Tibial nerve (tissue), 4 donors: Measurements from ENCODE around the gene SLC36A3. TPM values are rescaled to one million over a fixed set of nuclear protein-coding genes. Genes with fewer than 3 reads are reported as not detected.
"Not testable (repeated sequence)": the region's sequence is repeated elsewhere in the genome, so short reads cannot be mapped to it uniquely, and the experiment has no call there.

Source experiments
- DNase-seq, 2 donors: peaks; one replicate each; pipeline ENCODE4 v3.0.0-alpha.2; 2019; ENCODE audit warnings: low spot score in 2 of 2
- H3K27ac ChIP-seq, 4 donors: fragments of 200-600 bp; sonication (generic) in 3 of 4; one replicate each; pipeline ENCODE4 v1.5.1; 2017 to 2019; ENCODE audit warnings: mild to moderate bottlenecking in 1 of 4
- H3K27me3 ChIP-seq, 2 donors: fragments of 200-600 bp; sonication (generic) in 1 of 2; one replicate each; pipeline versions ENCODE4 v1.5.1 to v1.6.0; 2017 to 2019
- H3K36me3 ChIP-seq, 3 donors: fragments of 200-600 bp; sonication (generic); one replicate each; pipeline ENCODE4 v1.5.1; 2018 to 2019
- H3K4me1 ChIP-seq, 4 donors: fragments of 200-600 bp; sonication (generic) in 3 of 4; one replicate each; pipeline ENCODE4 v1.5.1; 2017 to 2019
- H3K4me3 ChIP-seq, 4 donors: fragments of 200-600 bp; sonication (generic) in 3 of 4; one replicate each; pipeline ENCODE4 v1.5.1; 2017 to 2019; ENCODE audit warnings: mild to moderate bottlenecking in 1 of 4, moderate library complexity in 1 of 4
- H3K9me3 ChIP-seq, 4 donors: fragments of 200-600 bp; sonication (generic) in 3 of 4; one replicate each; pipeline ENCODE4 v1.5.1; 2017 to 2019
- CTCF ChIP-seq, 5 experiments: fragments of 200-600 bp in 3 of 5; fragments of 450-650 bp in 2 of 5; sonication (generic) in 3 of 5; IDR thresholded peaks; one replicate each; pipeline ENCODE4 v1.5.1; 2016 to 2019; ENCODE audit warnings: antibody characterized with exemption in 5 of 5, mild to moderate bottlenecking in 3 of 5, moderate library complexity in 2 of 5
- EP300 ChIP-seq, 2 donors: sonication (generic); formaldehyde crosslinking; IDR thresholded peaks; one replicate each; pipeline ENCODE4 v1.6.1; 2017; ENCODE audit warnings: antibody characterized with exemption in 2 of 2, mild to moderate bottlenecking in 1 of 2
- POLR2A ChIP-seq, 2 donors: fragments of 450-650 bp; IDR thresholded peaks; one replicate each; pipeline ENCODE4 v1.6.1; 2017; ENCODE audit warnings: antibody characterized with exemption in 2 of 2, mild to moderate bottlenecking in 2 of 2, moderate library complexity in 2 of 2
- WGBS, 2 donors: methylation state at CpG; one replicate each; pipeline ENCODE4 v1.1.5; 2018; 5-methylcytosine and 5-hydroxymethylcytosine counted together
- total RNA-seq, 4 donors: library from RNA; depleted of rRNA; stranded (reverse); fragments of >200 nt; gene quantifications; one replicate each; pipeline ENCODE4 v1.1.0, GENCODE V29; 2016

SLC36A3 gene
- total RNA-seq, 4 donors from 2014 or later: not detected

GRCh38 chr5:151243564-151243963, 60.0 kb downstream of the SLC36A3 start:
- TF ChIP-seq POLR2A (IDR thresholded peaks at IDR 0.05) (no peak), EP300 (IDR thresholded peaks at IDR 0.05) (no peak), CTCF (IDR thresholded peaks at IDR 0.05) (no peak)
- no peak overlapping the region for H3K27ac ChIP-seq
- H3K4me3 ChIP-seq: no peak overlapping the region
- peaks cover 0 to 2% (median 0%) of the 10 kb centered on the region in 4 donors for H3K4me1 ChIP-seq
- H3K9me3 ChIP-seq: no peaks in the 10 kb centered on the region
- no peak for DNase-seq
- H3K27me3 ChIP-seq: peaks cover 0 to 3% of the 10 kb centered on the region in 2 donors
- no peaks in the 10 kb centered on the region for H3K36me3 ChIP-seq
- 92 to 93% methylated on average over 4 of the region's 4 CpGs for WGBS, 2 donors

- DNase-seq: no peak
- no peak overlapping the region for H3K4me3 ChIP-seq
- no peaks in the 10 kb centered on the region for H3K9me3 ChIP-seq
- 87 to 92% methylated on average over 4 of the region's 4 CpGs for WGBS, 2 donors
- peaks cover 0 to 6% (median 0%) of the 10 kb centered on the region in 4 donors for H3K4me1 ChIP-seq
- H3K27ac ChIP-seq: no peak overlapping the region
- H3K36me3 ChIP-seq: no peaks in the 10 kb centered on the region
- TF ChIP-seq CTCF (IDR thresholded peaks at IDR 0.05): no peak
- TF ChIP-seq POLR2A (IDR thresholded peaks at IDR 0.05): no peak
- no peak for TF ChIP-seq EP300 (IDR thresholded peaks at IDR 0.05)
- peaks cover 0 to 4% of the 10 kb centered on the region in 2 donors for H3K27me3 ChIP-seq
These were observed 60.4 kb downstream of the SLC36A3 start for GRCh38 chr5:151243127-151243526.

GRCh38 chr5:151240924-151241635, 62.5 kb downstream of the SLC36A3 start:
- no peaks in the 10 kb centered on the region for H3K9me3 ChIP-seq
- WGBS, 2 donors: 81 to 89% methylated on average over 2 of the region's 2 CpGs
- no peak overlapping the region for H3K27ac ChIP-seq
- H3K4me1 ChIP-seq: peaks cover 0 to 6% (median 0%) of the 10 kb centered on the region in 4 donors
- TF ChIP-seq EP300 (IDR thresholded peaks at IDR 0.05): no peak
- no peak for TF ChIP-seq CTCF (IDR thresholded peaks at IDR 0.05)
- no peak for TF ChIP-seq POLR2A (IDR thresholded peaks at IDR 0.05)
- H3K36me3 ChIP-seq: no peaks in the 10 kb centered on the region
- no peak for DNase-seq
- no peak overlapping the region for H3K4me3 ChIP-seq
- H3K27me3 ChIP-seq: peaks cover 0 to 4% of the 10 kb centered on the region in 2 donors

GRCh38 chr5:151240268-151240835, 63.2 kb downstream of the SLC36A3 start:
- not testable (repeated sequence) for DNase-seq, H3K9me3 ChIP-seq, H3K27me3 ChIP-seq, H3K4me1 ChIP-seq, H3K4me3 ChIP-seq, H3K36me3 ChIP-seq, H3K27ac ChIP-seq
- 82 to 85% methylated on average over 10 of the region's 10 CpGs for WGBS, 2 donors

GRCh38 chr5:151239237-151239861, 64.2 kb downstream of the SLC36A3 start:
- H3K27ac ChIP-seq: no peak overlapping the region
- H3K36me3 ChIP-seq: no peaks in the 10 kb centered on the region
- no peak for TF ChIP-seq POLR2A (IDR thresholded peaks at IDR 0.05)
- peak; percentile 67 to 92 (median 75) for TF ChIP-seq CTCF (IDR thresholded peaks at IDR 0.05)
- H3K9me3 ChIP-seq: no peaks in the 10 kb centered on the region
- 20 to 59% methylated on average over 17 of the region's 17 CpGs for WGBS, 2 donors
- H3K27me3 ChIP-seq: peaks cover 0 to 4% of the 10 kb centered on the region in 2 donors
- H3K4me3 ChIP-seq: no peak overlapping the region
- DNase-seq: peak; percentile 59 to 60
- H3K4me1 ChIP-seq: peaks cover 0 to 15% (median 5%) of the 10 kb centered on the region in 4 donors
